DOHH2 (cell line): ENCODE measurements around the gene PRR36.

ENCODE experiments used
- H3F3A ChIP-seq: fragments of 200-600 bp; sonication (generic), shearing (Covaris generic); 2 replicates; pipeline ENCODE4 v1.6.0; 2016; ENCODE audit warnings: antibody characterized with exemption, mild to moderate bottlenecking; ENCODE audit not compliant: control insufficient read depth, insufficient read depth
- H3K27ac ChIP-seq: fragments of 200-600 bp; sonication (generic); 2 replicates; pipeline ENCODE4 v1.5.1; 2014; ENCODE audit warnings: low read depth, mild to moderate bottlenecking, low read length, moderate library complexity
- H3K27me3 ChIP-seq: fragments of 200-600 bp; sonication (generic); 2 replicates; pipeline ENCODE4 v1.6.1; 2014; ENCODE audit warnings: mild to moderate bottlenecking, low read length, mixed read lengths; ENCODE audit not compliant: control insufficient read depth
- H3K36me3 ChIP-seq: fragments of 200-600 bp; sonication (generic); 2 replicates; pipeline ENCODE4 v1.6.1; 2014; ENCODE audit warnings: mild to moderate bottlenecking, low read length, moderate library complexity, mixed read lengths; ENCODE audit not compliant: control insufficient read depth
- H3K4me1 ChIP-seq: fragments of 200-600 bp; sonication (generic); 2 replicates; pipeline ENCODE4 v1.6.1; 2014; ENCODE audit warnings: mild to moderate bottlenecking, low read length, mixed read lengths; ENCODE audit not compliant: control insufficient read depth
- H3K4me2 ChIP-seq: fragments of 200-600 bp; sonication (generic); 2 replicates; pipeline ENCODE4 v1.6.0; 2014; ENCODE audit warnings: mild to moderate bottlenecking, low read length, moderate library complexity
- H3K4me3 ChIP-seq: fragments of 200-600 bp; sonication (generic); 2 replicates; pipeline ENCODE4 v1.5.1; 2014; ENCODE audit warnings: mild to moderate bottlenecking, low read length, mixed read lengths
- H3K79me2 ChIP-seq: fragments of 200-600 bp; sonication (generic); 2 replicates; pipeline ENCODE4 v1.6.1; 2014; ENCODE audit warnings: mild to moderate bottlenecking, low read length, mixed read lengths; ENCODE audit not compliant: control insufficient read depth
- H3K9me2 ChIP-seq: fragments of 200-600 bp; sonication (generic); replicated peaks from 2 replicates; pipeline ENCODE4 v1.6.1; 2014; ENCODE audit warnings: mild to moderate bottlenecking, low read length, mixed read lengths; ENCODE audit not compliant: control insufficient read depth
- H3K9me3 ChIP-seq: fragments of 200-600 bp; sonication (generic); 2 replicates; pipeline ENCODE4 v1.6.1; 2014; ENCODE audit warnings: antibody characterized with exemption, low read length, mixed read lengths; ENCODE audit not compliant: control insufficient read depth, insufficient read depth
- H4K20me1 ChIP-seq: fragments of 200-600 bp; sonication (generic); 2 replicates; pipeline ENCODE4 v1.6.0; 2014; ENCODE audit warnings: low read depth, mild to moderate bottlenecking, antibody characterized with exemption, low read length, moderate library complexity; ENCODE audit not compliant: control insufficient read depth, insufficient read depth
- CTCF ChIP-seq: fragments of 200-600 bp; sonication (generic); IDR thresholded peaks from one replicate; pipeline ENCODE4 v1.5.1; 2014; ENCODE audit warnings: antibody characterized with exemption, mild to moderate bottlenecking, low read depth, low read length; ENCODE audit not compliant: poor library complexity, severe bottlenecking
- EZH2phosphoT487 ChIP-seq: fragments of 200-600 bp; sonication (generic); IDR thresholded peaks from 2 replicates; pipeline ENCODE4 v1.6.1; 2017; ENCODE audit warnings: borderline replicate concordance, mild to moderate bottlenecking, antibody characterized with exemption, low read length, moderate library complexity, mixed read lengths

Gene PRR36

GRCh38 chr19:7879111-7879807, 5.1 kb upstream of the PRR36 start:
- Histone ChIP-seq H3F3A (no peaks in the 10 kb centered on the region), H3K27me3 (peaks cover 5% of the 10 kb centered on the region; the same call in 1 of the 2 replicates), H3K27ac (no peak overlapping the region), H3K9me2 (no peaks in the 10 kb centered on the region), H3K4me1 (0 out of 2 replicates have a peak, but pooled peaks cover 3% of the 10 kb centered on the region), H3K4me2 (no peak overlapping the region), H3K36me3 (no peaks in the 10 kb centered on the region), H4K20me1 (no peaks in the 10 kb centered on the region), H3K4me3 (no peak overlapping the region), H3K9me3 (no peaks in the 10 kb centered on the region), H3K79me2 (no peaks in the 10 kb centered on the region)
- no peak for TF ChIP-seq CTCF
- TF ChIP-seq EZH2phosphoT487 = no peak

GRCh38 chr19:7877249-7877836, 3.2 kb upstream of the PRR36 start:
- H3K9me2 ChIP-seq = no peaks in the 10 kb centered on the region

GRCh38 chr19:7874897-7875273, 695 bp upstream of the PRR36 start:
- no peak for TF ChIP-seq EZH2phosphoT487
- TF ChIP-seq CTCF = no peak
- Histone ChIP-seq H3K79me2 (no peaks in the 10 kb centered on the region), H3K4me1 (peaks cover 32% of the 10 kb centered on the region), H3K4me3 (no peak overlapping the region), H3K27ac (no peak overlapping the region), H4K20me1 (no peaks in the 10 kb centered on the region), H3K4me2 (0 out of 2 replicates have a peak overlapping the region, but pooled peaks have one; percentile 29), H3F3A (peaks cover 9% of the 10 kb centered on the region), H3K27me3 (peaks cover 13% of the 10 kb centered on the region), H3K36me3 (no peaks in the 10 kb centered on the region), H3K9me2 (no peaks in the 10 kb centered on the region), H3K9me3 (no peaks in the 10 kb centered on the region; the same call in 1 of the 2 replicates)

More at GRCh38 chr19:7877249-7877836, 3.2 kb upstream of the PRR36 start:
- H3K36me3 ChIP-seq = no peaks in the 10 kb centered on the region
- H4K20me1 ChIP-seq = no peaks in the 10 kb centered on the region
- no peaks in the 10 kb centered on the region for H3K79me2 ChIP-seq
- no peak overlapping the region for H3K4me3 ChIP-seq
- H3F3A ChIP-seq = no peaks in the 10 kb centered on the region
- no peak for TF ChIP-seq CTCF
- no peak for TF ChIP-seq EZH2phosphoT487
- peaks cover 13% of the 10 kb centered on the region for H3K27me3 ChIP-seq
- peaks cover 8% of the 10 kb centered on the region for H3K4me1 ChIP-seq
- H3K27ac ChIP-seq = no peak overlapping the region
- no peak overlapping the region for H3K4me2 ChIP-seq
- no peaks in the 10 kb centered on the region for H3K9me3 ChIP-seq
